Activated CD8-positive, alpha-beta memory T cell treated with anti-CD3 and anti-CD28 coated beads for 4 hours (primary cell): ENCODE measurements around the gene KIAA1143.
A peak's percentile ranks its signal among the peaks of the same experiment; 100 is the strongest.

ENCODE experiments used
- DNase-seq, 2 donors: peaks; one replicate each; pipeline ENCODE4 v3.0.0-alpha.2; 2020; ENCODE audit warnings: low read depth in 2 of 2

The KIAA1143 gene

DNA sequence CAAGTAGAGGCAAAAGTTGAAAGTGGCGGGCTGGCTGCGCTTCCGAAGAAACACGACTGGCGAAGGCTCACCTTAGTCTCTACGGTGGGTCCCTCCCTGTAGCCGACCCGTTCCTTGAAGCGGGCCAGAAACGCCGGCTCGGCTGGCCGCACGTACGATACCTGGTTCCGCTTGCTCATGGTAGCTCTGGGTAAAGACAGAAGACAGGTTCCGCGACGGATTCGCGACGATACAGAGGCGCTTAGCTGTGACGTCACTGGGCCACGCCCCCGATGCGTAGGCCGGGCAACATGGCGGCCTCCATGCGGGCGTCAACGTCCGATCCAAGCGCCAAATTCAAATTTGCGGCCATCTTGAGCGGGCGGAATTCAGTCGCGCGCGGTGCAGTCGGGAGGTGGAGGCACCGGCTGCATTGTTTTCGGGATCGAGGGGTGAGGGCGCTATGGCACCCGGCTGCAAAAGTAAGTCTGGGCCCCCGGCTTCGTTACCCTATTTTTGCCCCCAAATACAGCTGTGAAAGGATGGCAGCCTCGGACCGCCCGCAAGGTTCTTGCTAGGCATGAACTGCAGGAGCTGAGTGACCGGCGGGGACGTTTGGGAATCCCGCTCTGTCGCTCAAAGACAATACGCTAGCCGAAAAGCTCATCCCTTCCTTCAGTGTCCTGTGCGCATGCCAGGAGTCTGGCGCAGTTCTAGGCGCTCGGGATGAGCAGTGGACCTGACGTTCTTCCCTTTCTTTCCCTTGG, at the start of gene KIAA1143, which contains the start of gene KIF15:
Gene KIAA1143, minus strand, starts transcription at position 196 of the 746 bp plus-strand sequence. Its CDS starts 17 bp downstream, at position 179.
Gene KIF15, plus strand, starts transcription at position 371 of the 746 bp plus-strand sequence. Its CDS starts 72 bp downstream, at position 443.
- DNase-seq: peak; percentile 96 to 98

DNA sequence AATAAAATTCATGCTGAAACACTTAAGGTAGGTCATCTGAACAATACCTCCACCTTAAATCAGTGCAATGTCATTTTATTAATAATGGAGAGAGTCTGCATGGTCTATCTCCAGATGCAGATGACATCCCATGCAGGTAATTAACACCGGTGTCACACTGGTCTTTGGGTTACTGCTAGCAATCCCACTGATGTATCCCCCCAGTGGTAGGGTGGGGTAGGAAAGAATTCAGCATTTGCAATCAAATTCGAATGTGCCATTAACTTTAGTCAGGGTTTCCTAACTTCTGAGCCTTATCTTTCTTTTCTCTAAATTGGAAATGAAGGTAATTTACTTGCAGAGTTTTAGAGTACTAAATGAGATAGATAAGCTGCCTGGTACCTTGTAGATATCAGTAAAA, 44.5 kb upstream of the KIAA1143 start:
- DNase-seq: no peak

DNA sequence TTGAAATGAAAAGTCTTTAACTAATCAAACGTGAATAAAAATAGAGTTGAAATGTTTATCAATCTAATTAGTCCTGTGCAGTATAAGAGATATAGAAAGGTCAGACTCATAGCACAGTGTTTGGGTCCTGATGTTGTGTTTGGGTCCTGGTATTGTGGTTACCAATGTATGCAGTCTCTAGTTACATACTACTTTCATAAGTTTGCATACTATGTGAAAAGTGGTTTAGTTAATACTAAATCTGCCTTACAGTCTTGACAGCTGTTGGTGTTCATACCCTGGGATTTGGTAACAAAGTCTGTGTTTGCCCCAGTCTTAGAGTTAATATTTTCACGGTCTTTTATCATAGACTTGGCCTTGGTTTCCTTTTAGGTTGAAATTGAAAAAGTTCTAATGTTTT, 41.9 kb upstream of the KIAA1143 start:
- DNase-seq: no peak

DNA sequence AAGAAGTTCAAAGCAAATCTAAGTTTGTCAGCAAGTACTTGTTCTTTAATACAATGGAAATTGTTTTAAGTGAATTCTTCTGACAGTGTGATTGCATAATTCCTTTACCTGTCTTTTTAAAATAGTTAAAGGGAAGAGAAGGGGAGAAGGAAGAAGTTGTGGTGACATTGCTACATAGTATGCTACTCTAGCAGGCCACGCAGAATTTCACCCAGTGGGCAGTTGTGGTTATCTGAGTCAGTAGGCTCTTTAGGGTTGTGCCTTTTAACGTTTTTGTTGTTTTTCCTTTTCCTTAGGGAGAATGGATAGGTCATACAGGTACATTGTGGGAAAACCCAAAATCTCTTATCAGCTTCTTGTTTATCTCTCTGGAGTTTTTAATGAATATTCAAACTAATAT, 40.6 kb upstream of the KIAA1143 start:
- no peak for DNase-seq

DNA sequence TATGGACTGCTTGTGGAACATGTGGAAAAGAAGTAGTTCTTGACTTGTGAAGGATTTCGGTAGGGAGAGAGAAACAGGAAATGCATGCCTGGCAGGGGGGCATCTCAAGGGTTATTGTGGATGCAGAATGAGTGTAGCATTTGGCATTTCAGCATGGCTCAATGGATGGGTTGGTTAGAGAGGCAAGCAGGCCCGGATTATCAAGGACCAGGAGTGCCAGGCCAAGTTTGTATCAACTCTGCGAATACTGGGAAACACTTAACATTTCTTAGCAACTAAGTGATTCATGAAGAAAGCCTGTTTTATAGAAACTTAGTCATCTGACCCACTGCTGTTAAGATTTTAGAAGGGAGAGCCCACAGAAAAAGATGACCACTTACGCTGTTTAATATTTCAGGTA, 33.8 kb upstream of the KIAA1143 start:
- no peak for DNase-seq

DNA sequence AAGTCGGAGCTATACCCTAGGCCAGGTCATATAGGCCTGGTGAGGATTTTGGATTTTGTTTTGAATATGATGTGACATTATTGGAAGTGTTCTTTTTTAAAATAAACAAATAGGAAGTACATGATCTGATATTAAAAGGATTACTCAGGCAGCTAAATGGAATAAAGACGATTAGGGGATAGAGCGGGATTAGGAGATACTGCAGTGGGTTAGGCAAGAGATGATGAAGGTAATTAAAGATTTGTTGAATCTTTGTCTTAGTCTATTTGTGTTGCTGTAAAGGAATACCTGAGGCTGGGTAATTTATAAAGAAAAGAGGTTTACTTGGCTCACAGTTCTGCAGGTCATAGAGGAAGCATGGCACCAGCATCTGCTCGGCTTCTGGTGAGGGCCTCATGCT, 21.5 kb upstream of the KIAA1143 start:
- DNase-seq: no peak

DNA sequence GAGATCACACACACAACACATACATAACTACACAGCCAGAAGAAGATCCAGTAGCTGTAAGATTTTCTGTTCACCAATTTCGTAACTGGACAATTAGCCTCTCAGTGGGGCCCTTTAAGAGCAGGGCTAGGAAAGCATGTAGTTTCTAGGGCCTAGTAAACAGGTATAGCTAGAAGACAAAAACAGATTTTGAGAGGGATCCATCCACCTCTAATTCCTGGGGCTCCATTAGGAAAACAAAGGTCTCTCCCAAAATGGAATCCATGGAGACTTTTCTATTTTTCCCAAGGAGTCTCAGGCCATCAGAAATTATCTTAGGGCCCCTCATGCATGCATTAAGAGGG, 10.7 kb upstream of the KIAA1143 start:
- no peak for DNase-seq

DNA sequence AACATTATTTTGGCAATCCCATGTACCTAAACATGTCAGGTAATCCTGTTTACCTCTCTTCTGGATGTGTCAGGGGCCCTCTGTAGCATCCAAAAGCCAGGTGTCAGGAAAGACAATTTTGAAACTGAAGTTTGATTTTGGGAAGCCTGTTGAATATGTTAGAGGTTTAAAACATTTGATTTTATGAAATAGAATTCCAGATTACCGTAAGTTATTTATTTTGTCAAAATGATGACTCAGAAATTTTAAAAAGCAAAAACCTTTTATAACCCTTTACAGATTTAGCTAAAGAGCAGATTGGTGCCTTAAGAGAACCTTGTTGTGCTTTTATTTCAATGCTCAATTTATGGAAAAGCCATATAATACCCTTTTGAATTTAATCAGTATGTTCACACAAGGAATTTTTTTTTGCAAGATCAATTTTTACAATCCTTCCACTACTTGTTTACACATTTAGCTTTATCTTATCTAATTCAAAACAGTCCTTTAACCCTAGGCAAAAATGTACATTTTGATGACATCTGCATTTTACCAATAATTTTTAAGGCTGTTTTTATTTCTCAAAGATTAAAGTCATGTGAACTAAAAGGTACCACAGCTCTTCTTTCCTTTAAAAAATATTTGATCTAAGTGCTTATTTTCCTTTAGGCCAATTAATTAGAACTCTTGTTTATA, 10.1 kb upstream of the KIAA1143 start:
- DNase-seq: no peak

DNA sequence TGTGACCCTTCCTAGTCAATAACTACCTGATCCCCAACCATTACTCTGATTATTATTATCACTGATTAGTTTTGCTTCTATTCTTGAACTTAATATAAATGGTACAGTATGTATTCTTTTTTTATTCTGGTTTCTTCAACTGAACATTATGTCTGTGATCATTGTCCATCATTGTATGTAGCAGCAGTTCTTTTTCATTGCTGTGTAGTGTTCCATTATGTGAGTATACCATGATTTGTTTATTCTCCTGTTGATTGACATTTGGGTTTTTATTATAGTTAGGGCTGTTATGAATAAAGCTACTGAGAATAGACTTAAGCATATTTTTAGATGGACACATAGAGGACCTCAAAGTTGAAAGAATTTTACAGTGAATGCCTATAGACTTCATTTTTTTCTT, 2.8 kb upstream of the KIAA1143 start:
- no peak for DNase-seq

DNA sequence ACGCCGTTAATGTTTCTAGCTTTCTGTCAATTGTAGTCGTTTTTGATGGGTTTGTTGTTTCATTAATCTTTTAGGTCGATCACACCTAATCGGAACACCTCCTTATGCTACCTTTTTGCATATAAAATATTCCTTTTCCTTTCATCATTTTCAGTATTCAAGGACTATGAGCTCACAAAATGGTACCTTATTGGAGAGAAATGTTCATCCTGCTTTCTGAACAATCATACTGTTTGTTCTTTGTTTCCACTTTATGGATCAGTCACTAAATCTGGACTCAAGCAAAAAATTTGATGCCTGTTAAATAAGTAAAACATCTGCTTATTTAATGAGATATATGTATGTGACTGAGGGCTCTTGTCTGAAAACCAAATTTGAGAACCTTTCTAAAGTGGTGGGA, 1.3 kb upstream of the KIAA1143 start:
- DNase-seq: no peak

DNA sequence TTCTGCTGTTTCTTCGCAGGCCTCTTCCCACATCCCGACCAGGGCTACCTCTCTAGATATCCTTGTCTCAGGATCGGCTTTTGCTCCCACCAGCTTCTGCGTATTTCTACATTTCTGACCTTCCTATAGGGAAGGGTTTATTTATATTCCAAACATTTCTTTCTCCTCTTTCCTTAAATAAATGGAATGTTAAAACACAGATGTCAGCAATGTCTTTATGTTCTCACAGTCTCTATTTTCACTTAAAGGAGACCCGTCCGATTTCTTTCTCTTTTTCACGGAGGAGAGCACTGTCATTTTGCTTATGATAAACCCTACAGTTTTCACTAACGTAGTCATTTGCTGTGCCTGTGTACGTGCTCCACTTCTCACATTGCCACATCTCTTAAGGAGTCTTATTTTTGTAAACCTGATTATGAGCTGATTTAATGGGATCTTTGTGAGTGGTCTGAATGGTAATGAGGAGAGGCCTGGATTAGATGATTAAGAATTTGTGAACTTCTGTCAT, 805 bp upstream of the KIAA1143 start:
- no peak for DNase-seq

DNA sequence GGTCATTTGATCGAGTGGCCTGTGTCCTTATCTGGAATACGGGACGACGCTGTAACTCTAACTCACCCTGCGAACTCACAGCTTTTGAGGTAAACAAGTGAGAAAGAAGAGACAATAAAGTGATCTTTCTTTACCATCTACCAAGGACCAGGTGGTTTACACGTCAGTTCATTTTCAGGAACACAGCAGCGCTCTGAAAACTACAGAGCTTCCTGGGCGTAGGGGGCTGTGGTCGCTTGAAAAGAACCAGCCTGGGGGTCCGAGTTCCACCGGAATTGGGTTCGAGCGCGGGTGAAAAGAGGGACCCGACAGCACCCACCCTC, 357 bp downstream of the KIAA1143 start:
- DNase-seq: peak in 1 of 2 donors; percentile 2

DNA sequence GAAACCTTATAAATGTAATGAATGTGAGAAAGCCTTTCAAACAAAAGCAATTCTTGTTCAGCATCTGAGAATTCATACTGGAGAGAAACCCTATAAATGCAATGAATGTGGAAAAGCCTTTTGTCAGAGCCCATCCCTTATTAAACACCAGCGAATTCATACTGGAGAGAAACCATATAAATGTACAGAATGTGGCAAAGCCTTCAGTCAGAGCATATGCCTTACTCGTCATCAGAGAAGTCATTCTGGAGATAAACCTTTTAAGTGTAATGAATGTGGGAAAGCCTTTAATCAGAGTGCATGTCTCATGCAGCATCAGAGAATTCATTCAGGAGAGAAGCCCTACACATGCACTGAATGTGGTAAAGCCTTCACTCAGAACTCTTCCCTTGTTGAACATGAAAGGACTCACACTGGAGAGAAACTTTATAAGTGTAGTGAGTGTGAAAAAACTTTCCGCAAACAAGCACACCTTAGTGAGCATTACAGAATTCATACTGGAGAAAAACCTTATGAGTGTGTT, 26.7 kb downstream of the KIAA1143 start:
- no peak for DNase-seq

DNA sequence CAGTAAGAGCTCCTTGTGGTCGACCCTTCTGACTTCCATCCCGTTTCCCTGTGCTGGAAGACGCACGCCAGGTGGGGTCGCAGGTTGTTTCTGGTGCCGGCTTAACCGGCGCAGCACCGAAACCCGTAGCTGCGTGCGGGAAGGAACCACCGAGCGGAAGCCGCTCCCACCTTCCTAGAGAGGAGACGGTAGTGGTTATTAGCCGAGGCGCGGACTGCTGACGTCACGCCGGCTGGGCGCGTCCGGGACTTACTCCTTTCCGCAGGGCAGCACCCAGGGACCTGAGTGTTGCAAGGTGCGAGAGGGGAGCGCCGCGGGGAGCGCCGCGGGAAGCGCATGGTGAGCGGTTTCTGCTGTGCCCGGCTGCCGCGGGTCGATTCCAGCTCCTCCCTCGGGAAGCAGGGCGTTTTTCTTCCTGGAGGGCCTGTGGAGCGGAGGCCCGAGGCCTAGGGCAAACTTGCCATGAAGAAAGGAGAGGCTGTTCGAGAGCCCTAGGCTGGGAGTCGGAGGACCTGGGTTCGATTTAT, 32.0 kb downstream of the KIAA1143 start, which contains the start of gene ZNF501:
Gene ZNF501, plus strand, starts transcription at position 252 of the 527 bp plus-strand sequence. CDS start 4,787 bp downstream, outside the sequence.
- peak; percentile 70 to 80 for DNase-seq

DNA sequence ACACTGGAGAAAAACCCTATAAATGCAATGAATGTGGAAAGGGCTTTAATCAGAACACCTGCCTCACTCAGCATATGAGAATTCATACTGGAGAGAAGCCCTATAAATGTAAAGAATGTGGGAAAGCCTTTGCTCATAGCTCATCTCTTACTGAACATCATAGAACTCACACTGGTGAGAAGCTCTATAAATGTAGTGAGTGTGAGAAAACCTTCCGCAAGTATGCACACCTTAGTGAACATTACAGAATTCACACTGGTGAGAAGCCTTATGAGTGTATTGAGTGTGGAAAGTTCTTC, 39.4 kb downstream of the KIAA1143 start:
- no peak for DNase-seq

DNA sequence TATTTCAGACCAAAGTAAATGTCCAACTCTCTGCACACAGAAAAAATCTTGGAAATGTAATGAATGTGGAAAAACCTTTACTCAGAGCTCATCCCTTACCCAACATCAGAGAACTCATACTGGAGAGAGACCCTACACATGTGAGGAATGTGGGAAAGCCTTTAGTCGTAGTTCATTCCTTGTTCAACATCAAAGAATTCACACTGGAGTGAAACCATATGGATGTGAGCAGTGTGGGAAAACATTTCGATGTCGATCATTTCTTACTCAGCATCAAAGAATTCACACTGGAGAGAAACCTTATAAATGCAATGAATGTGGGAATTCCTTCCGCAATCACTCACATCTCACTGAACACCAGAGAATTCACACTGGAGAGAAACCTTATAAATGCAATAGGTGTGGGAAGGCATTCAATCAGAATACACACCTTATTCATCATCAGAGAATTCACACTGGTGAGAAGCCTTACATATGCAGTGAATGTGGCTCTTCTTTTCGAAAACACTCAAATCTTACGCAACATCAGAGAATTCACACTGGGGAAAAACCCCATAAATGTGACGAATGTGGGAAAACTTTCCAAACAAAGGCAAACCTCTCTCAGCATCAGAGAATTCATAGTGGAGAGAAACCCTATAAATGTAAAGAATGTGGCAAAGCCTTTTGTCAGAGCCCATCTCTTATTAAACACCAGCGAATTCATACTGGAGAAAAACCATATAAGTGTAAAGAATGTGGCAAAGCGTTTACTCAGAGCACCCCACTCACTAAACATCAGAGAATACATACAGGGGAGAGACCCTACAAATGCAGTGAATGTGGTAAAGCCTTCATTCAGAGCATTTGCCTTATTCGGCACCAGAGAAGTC, 40.0 kb downstream of the KIAA1143 start:
- DNase-seq: no peak

DNA sequence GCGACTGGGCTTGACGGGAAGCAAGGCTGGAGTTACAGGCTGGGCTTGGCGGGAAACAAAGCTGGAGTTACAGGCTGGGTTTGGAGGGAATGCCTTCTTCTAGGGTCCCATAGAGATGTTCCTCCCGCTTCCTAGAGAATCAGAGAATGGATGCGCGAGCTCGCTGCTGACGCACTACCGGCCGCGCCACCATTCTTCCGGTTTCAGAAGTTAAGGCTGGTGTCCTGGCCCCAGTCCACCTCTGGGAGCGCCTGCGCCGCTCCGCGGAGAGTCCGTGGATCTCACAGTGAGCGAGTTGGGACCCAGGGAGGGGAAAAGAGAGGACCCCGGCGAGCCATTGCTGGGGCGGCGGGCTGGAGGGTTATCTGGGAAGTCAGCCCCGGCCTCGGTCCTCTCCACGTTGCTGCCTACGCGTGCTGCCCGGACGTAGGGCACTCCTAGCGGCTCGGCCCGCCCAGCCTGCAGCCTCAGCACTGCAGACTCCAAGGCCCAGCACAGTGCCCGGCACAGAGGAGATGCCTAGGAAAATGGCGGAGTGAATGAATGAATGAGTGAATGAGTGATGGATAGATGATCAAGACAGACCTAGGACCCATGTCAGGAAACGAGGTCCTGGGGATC, 48.9 kb downstream of the KIAA1143 start, which contains the start of gene ZNF502:
Gene ZNF502, plus strand, starts transcription at position 206 of the 621 bp plus-strand sequence. CDS start 7,602 bp downstream, outside the sequence.
- peak; percentile 20 to 53 for DNase-seq
